ENCODE data around the gene UNG. TPM values are rescaled to one million over a fixed set of nuclear protein-coding genes. Genes with fewer than 3 reads are reported as not detected.
A peak's percentile ranks its signal among the peaks of the same experiment; 100 is the strongest.
"Not testable (repeated sequence)": the region's sequence is repeated elsewhere in the genome, so short reads cannot be mapped to it uniquely, and the experiment has no call there.

The UNG gene
- total RNA-seq: 25.1 TPM

- DNase-seq (ENCODE audit: low spot score): peak; percentile 98
Measured at GRCh38 chr12:109097435-109098182, at the start of gene UNG. UNG (plus strand) TSS chr12:109097597; CDS start chr12:109097680, 83 bp downstream.

GRCh38 chr12:109048706-109049105, 48.7 kb upstream of the UNG start:
- not testable (repeated sequence) for DNase-seq (ENCODE audit: low spot score)

GRCh38 chr12:109049794-109050193, 47.6 kb upstream of the UNG start:
- not testable (repeated sequence) for DNase-seq (ENCODE audit: low spot score)

GRCh38 chr12:109052097-109052413, 45.3 kb upstream of the UNG start:
- DNase-seq (ENCODE audit: low spot score): no peak

- DNase-seq (ENCODE audit: low spot score): peak; percentile 86
Measured at GRCh38 chr12:109052414-109053323, 44.7 kb upstream of the UNG start, which contains the start of gene USP30. USP30 (plus strand) TSS chr12:109052576; CDS start chr12:109052679, 103 bp downstream.

- DNase-seq (ENCODE audit: low spot score): no peak
Measured at GRCh38 chr12:109053382-109054123, 43.8 kb upstream of the UNG start.

GRCh38 chr12:109054124-109054513, 43.3 kb upstream of the UNG start:
- not testable (repeated sequence) for DNase-seq (ENCODE audit: low spot score)

GRCh38 chr12:109054520-109054919, 42.9 kb upstream of the UNG start:
- no peak for DNase-seq (ENCODE audit: low spot score)

GRCh38 chr12:109056891-109057290, 40.5 kb upstream of the UNG start:
- no peak for DNase-seq (ENCODE audit: low spot score)

- no peak for DNase-seq (ENCODE audit: low spot score)
Measured at GRCh38 chr12:109057376-109057775, 40.0 kb upstream of the UNG start.

GRCh38 chr12:109058773-109059172, 38.6 kb upstream of the UNG start:
- DNase-seq (ENCODE audit: low spot score): no peak

- no peak for DNase-seq (ENCODE audit: low spot score)
Measured at GRCh38 chr12:109064143-109064542, 33.3 kb upstream of the UNG start.

- no peak for DNase-seq (ENCODE audit: low spot score)
Measured at GRCh38 chr12:109065154-109065852, 32.1 kb upstream of the UNG start.

- DNase-seq (ENCODE audit: low spot score): no peak
Measured at GRCh38 chr12:109065853-109066193, 31.6 kb upstream of the UNG start.

- no peak for DNase-seq (ENCODE audit: low spot score)
Measured at GRCh38 chr12:109069307-109070271, 27.8 kb upstream of the UNG start.

GRCh38 chr12:109074866-109075265, 22.5 kb upstream of the UNG start:
- DNase-seq (ENCODE audit: low spot score): no peak

- no peak for DNase-seq (ENCODE audit: low spot score)
Measured at GRCh38 chr12:109082751-109083150, 14.6 kb upstream of the UNG start.

GRCh38 chr12:109084425-109084824, 13.0 kb upstream of the UNG start:
- DNase-seq (ENCODE audit: low spot score): no peak

GRCh38 chr12:109085590-109085989, 11.8 kb upstream of the UNG start:
- no peak for DNase-seq (ENCODE audit: low spot score)

GRCh38 chr12:109087250-109087649, 10.1 kb upstream of the UNG start:
- no peak for DNase-seq (ENCODE audit: low spot score)
